HG03135 (cell line): ENCODE measurements around the gene OR52E6.

ENCODE experiments used
- ATAC-seq: cut with Tn5 transposase; IDR thresholded peaks from one replicate; pipeline ENCODE4 v1.9.1; 2021; ENCODE audit warnings: mild to moderate bottlenecking, moderate library complexity; ENCODE audit not compliant: unreplicated experiment

The OR52E6 gene

GRCh38 chr11:5807580-5807979 lies 34.1 kb downstream of the OR52E6 start:
- no peak for ATAC-seq

GRCh38 chr11:5803982-5804381 lies 37.7 kb downstream of the OR52E6 start:
- no peak for ATAC-seq

- ATAC-seq: no peak
These were observed 45.2 kb downstream of the OR52E6 start for GRCh38 chr11:5796541-5796940.

- ATAC-seq: no peak
These were observed 50.5 kb downstream of the OR52E6 start, which contains the start of gene OR52N1 for GRCh38 chr11:5791165-5791564. TSS of gene OR52N1 (minus strand) at chr11:5791265. CDS start at chr11:5788816, 2,449 bp downstream.
